CD4-positive, alpha-beta T cell (primary cell): ENCODE results near the gene AGBL4. TPM values are rescaled to one million over a fixed set of nuclear protein-coding genes. Genes with fewer than 3 reads are reported as not detected.

Experiments
- ATAC-seq: fragments of 200-7000 bp; cut with Tn5 transposase; one replicate; pipeline ENCODE4 v1.10.0; 2022; ENCODE audit warnings: mild to moderate bottlenecking; ENCODE audit not compliant: poor library complexity
- CTCF ChIA-PET: fragments of 350-600 bp; sonication (Branson Sonifier 250); formaldehyde crosslinking; loops from one replicate; lab custom pipeline; 2021; ENCODE audit warnings: antibody characterized with exemption, inconsistent platforms; lab: Charles Lee
- POLR2A ChIA-PET: fragments of 350-600 bp; sonication (Branson Sonifier 250); formaldehyde crosslinking; loops from one replicate; lab custom pipeline; 2021; ENCODE audit warnings: antibody characterized with exemption, inconsistent platforms; lab: Charles Lee
- DNase-seq, 14 experiments: peaks; one replicate each; pipeline ENCODE4 v3.0.0-alpha.2; 2013 to 2020; ENCODE audit warnings: mixed read lengths in 2 of 14
- H3K27ac ChIP-seq, 2 donors: one replicate each; pipeline versions ENCODE4 v1.5.1 to v1.7.0; 2013; ENCODE audit warnings: low read length in 2 of 2, low read depth in 1 of 2, mild to moderate bottlenecking in 1 of 2
- H3K27me3 ChIP-seq, 2 experiments: 1 replicate in 1 of 2; 2 replicates in 1 of 2; pipeline versions ENCODE4 v1.6.1 to v1.7.0; 2013; ENCODE audit warnings: low read length in 2 of 2, control low read depth in 1 of 2, mild to moderate bottlenecking in 1 of 2, moderate library complexity in 1 of 2; ENCODE audit not compliant: insufficient read depth in 2 of 2, control insufficient read depth in 1 of 2
- H3K36me3 ChIP-seq: one replicate; pipeline ENCODE4 v1.6.1; 2013; ENCODE audit warnings: low read length, control low read depth; ENCODE audit not compliant: insufficient read depth
- H3K4me1 ChIP-seq: one replicate; pipeline ENCODE4 v1.6.1; 2013; ENCODE audit warnings: low read length, control low read depth; ENCODE audit not compliant: insufficient read depth
- H3K4me3 ChIP-seq: one replicate; pipeline ENCODE4 v1.5.1; 2013; ENCODE audit warnings: mild to moderate bottlenecking, low read length, moderate library complexity
- H3K9me3 ChIP-seq, 2 experiments: 1 replicate in 1 of 2; 2 replicates in 1 of 2; pipeline versions ENCODE4 v1.6.1 to v1.7.0; 2013; ENCODE audit warnings: low read length in 2 of 2, mild to moderate bottlenecking in 2 of 2, control low read depth in 1 of 2, moderate library complexity in 1 of 2; ENCODE audit not compliant: control insufficient read depth in 1 of 2, insufficient read depth in 1 of 2
- H3K27ac Mint-ChIP-seq: one replicate; pipeline ENCODE4 v1.8.0; 2020; ENCODE audit warnings: mixed read lengths
- H3K27me3 Mint-ChIP-seq: one replicate; pipeline ENCODE4 v1.8.0; 2021; ENCODE audit warnings: mixed read lengths
- H3K36me3 Mint-ChIP-seq: one replicate; pipeline ENCODE4 v1.8.0; 2021; ENCODE audit warnings: low read depth, mixed read lengths
- H3K4me1 Mint-ChIP-seq: one replicate; pipeline ENCODE4 v1.8.0; 2021; ENCODE audit warnings: low read depth, mixed read lengths
- H3K4me3 Mint-ChIP-seq: one replicate; pipeline ENCODE4 v1.8.0; 2020; ENCODE audit warnings: mild to moderate bottlenecking, mixed read lengths
- H3K9me3 Mint-ChIP-seq: one replicate; pipeline ENCODE4 v1.8.0; 2020; ENCODE audit warnings: mixed read lengths
- intact Hi-C, 2 experiments: fragments of 100-400 bp; cut with DNase I in 1 of 2; cut with micrococcal nuclease in 1 of 2; formaldehyde crosslinking; loops; one replicate each; pipeline versions ENCODE4 v1.15.1 to v1.9.0; 2023 to 2025; cut with DNase I, micrococcal nuclease
- total RNA-seq, 174 experiments: library from RNA in 2 of 174; stranded (reverse) in 2 of 174; gene quantifications; one replicate each; pipeline ENCODE4 v1.2.3 and lab custom pipeline; 2021 to 2026
- TF ChIP-seq, protein P1 (sequence below): fragments of 200-600 bp; IDR thresholded peaks from one replicate; pipeline ENCODE4 v1.8.0; 2022; ENCODE audit warnings: antibody characterized with exemption, mild to moderate bottlenecking

Gene AGBL4
- total RNA-seq, 2 experiments from 2014 or later: 0.11 TPM; not detected in 1

- DNase-seq (no peak), ATAC-seq (no peak)
- POLR2A ChIA-PET: no interaction called here
- no peaks in the 10 kb centered on the region for H3K27me3 Mint-ChIP-seq
- intact Hi-C loops: no loop called here
- Histone ChIP-seq H3K4me3 (no peak overlapping the region), H3K27me3 (no peaks in the 10 kb centered on the region), H3K27ac (no peak overlapping the region), H3K4me1 (no peaks in the 10 kb centered on the region), H3K36me3 (no peaks in the 10 kb centered on the region), H3K9me3 (peaks cover 0 to 3% of the 10 kb centered on the region in 2 experiments)
- H3K27ac Mint-ChIP-seq: no peak overlapping the region
- TF ChIP-seq, protein P1, sequence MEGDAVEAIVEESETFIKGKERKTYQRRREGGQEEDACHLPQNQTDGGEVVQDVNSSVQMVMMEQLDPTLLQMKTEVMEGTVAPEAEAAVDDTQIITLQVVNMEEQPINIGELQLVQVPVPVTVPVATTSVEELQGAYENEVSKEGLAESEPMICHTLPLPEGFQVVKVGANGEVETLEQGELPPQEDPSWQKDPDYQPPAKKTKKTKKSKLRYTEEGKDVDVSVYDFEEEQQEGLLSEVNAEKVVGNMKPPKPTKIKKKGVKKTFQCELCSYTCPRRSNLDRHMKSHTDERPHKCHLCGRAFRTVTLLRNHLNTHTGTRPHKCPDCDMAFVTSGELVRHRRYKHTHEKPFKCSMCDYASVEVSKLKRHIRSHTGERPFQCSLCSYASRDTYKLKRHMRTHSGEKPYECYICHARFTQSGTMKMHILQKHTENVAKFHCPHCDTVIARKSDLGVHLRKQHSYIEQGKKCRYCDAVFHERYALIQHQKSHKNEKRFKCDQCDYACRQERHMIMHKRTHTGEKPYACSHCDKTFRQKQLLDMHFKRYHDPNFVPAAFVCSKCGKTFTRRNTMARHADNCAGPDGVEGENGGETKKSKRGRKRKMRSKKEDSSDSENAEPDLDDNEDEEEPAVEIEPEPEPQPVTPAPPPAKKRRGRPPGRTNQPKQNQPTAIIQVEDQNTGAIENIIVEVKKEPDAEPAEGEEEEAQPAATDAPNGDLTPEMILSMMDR: no peak
- H3K9me3 Mint-ChIP-seq: peaks cover 12% of the 10 kb centered on the region
- CTCF ChIA-PET: no interaction called here
- H3K4me1 Mint-ChIP-seq: no peaks in the 10 kb centered on the region
- H3K36me3 Mint-ChIP-seq: no peaks in the 10 kb centered on the region
- no peak overlapping the region for H3K4me3 Mint-ChIP-seq
These were observed 634.1 kb downstream of the AGBL4 start for GRCh38 chr1:49389699-49390098.

DNA sequence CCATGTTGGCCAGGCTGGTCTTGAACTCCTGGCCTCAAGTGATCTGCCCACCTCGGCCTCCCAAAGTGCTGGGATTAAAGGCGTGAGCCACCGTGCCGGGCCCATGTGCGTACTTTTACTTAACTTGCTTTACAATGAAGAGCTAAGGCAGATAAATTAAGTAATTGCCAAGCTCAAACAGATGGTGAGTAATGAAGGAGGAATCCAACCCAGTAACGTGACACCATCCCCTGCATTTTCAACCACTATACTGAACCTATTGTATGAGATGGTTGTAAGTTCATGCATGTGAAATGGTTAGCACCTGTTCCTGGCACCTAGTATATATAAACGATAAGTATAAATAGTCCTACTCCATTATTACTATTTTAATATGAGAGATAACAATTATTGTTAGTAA is 659.1 kb downstream of the AGBL4 start:
- H3K9me3 ChIP-seq: no peaks in the 10 kb centered on the region
- H3K4me1 ChIP-seq: no peaks in the 10 kb centered on the region
- no peak overlapping the region for H3K27ac ChIP-seq
- intact Hi-C loops: no loop called here
- POLR2A ChIA-PET: no interaction called here
- Mint-ChIP-seq H3K9me3 (no peaks in the 10 kb centered on the region), H3K27me3 (no peaks in the 10 kb centered on the region), H3K27ac (no peak overlapping the region), H3K4me1 (no peaks in the 10 kb centered on the region), H3K36me3 (no peaks in the 10 kb centered on the region), H3K4me3 (no peak overlapping the region)
- TF ChIP-seq, protein P1: no peak
- no peak overlapping the region for H3K4me3 ChIP-seq
- CTCF ChIA-PET: no interaction called here
- no peaks in the 10 kb centered on the region for H3K36me3 ChIP-seq
- no peaks in the 10 kb centered on the region for H3K27me3 ChIP-seq
- DNase-seq: no peak
- ATAC-seq: no peak

DNA sequence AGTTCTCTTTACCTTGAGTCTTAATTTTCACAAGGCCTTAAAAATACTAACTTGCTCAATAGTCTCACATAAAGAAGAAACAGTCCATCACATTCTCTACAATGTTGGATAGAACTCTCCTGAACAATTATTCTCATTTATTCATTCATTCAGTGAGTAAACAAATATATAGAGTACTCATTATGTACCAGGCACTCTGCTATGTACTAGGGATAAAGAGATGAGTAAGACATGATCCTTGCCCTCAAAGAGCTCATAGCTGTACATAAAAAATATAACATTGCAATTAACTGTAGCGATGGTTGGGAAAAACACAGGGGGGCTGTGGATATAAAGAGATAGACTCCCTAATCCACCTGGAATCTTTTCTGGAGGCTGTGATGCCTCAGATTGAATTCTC is 660.1 kb downstream of the AGBL4 start:
- H3K4me1 Mint-ChIP-seq: no peaks in the 10 kb centered on the region
- ChIA-PET POLR2A (no interaction called here), CTCF (no interaction called here)
- no peaks in the 10 kb centered on the region for H3K36me3 Mint-ChIP-seq
- Histone ChIP-seq H3K9me3 (no peaks in the 10 kb centered on the region), H3K4me3 (no peak overlapping the region), H3K27ac (no peak overlapping the region), H3K27me3 (no peaks in the 10 kb centered on the region), H3K4me1 (no peaks in the 10 kb centered on the region), H3K36me3 (no peaks in the 10 kb centered on the region)
- no peak overlapping the region for H3K4me3 Mint-ChIP-seq
- H3K27ac Mint-ChIP-seq: no peak overlapping the region
- intact Hi-C loops: no loop called here
- ATAC-seq: no peak
- H3K9me3 Mint-ChIP-seq: no peaks in the 10 kb centered on the region
- H3K27me3 Mint-ChIP-seq: no peaks in the 10 kb centered on the region
- no peak for DNase-seq
- TF ChIP-seq, protein P1: no peak
